IPS-20b (cell line): ENCODE data around the gene PLSCR3.
"Not testable (repeated sequence)": the region's sequence is repeated elsewhere in the genome, so short reads cannot be mapped to it uniquely, and the experiment has no call there.

ENCODE experiments used
- H3K27ac ChIP-seq: one replicate; pipeline ENCODE4 v1.5.1; 2013; ENCODE audit warnings: low read length
- H3K27me3 ChIP-seq: 2 replicates; pipeline ENCODE4 v1.6.1; 2013; ENCODE audit warnings: mild to moderate bottlenecking, low read length, inconsistent platforms; ENCODE audit not compliant: insufficient read depth
- H3K36me3 ChIP-seq: 2 replicates; pipeline ENCODE4 v1.6.1; 2013; ENCODE audit warnings: low read depth, mild to moderate bottlenecking, inconsistent platforms, low read length, moderate library complexity; ENCODE audit not compliant: insufficient read depth
- H3K4me1 ChIP-seq: 2 replicates; pipeline ENCODE4 v1.6.1; 2013; ENCODE audit warnings: mild to moderate bottlenecking, control low read depth, inconsistent platforms, low read length, moderate library complexity; ENCODE audit not compliant: insufficient read depth
- H3K4me3 ChIP-seq: 2 replicates; pipeline ENCODE4 v1.5.1; 2013; ENCODE audit warnings: mild to moderate bottlenecking, low read length, inconsistent platforms
- H3K9ac ChIP-seq: 2 replicates; pipeline ENCODE4 v1.6.1; 2013; ENCODE audit warnings: low read depth, mild to moderate bottlenecking, inconsistent platforms, low read length, moderate library complexity
- H3K9me3 ChIP-seq: 2 replicates; pipeline ENCODE4 v1.6.1; 2013; ENCODE audit warnings: mild to moderate bottlenecking, low read depth, low read length, inconsistent platforms; ENCODE audit not compliant: insufficient read depth

PLSCR3 gene

DNA sequence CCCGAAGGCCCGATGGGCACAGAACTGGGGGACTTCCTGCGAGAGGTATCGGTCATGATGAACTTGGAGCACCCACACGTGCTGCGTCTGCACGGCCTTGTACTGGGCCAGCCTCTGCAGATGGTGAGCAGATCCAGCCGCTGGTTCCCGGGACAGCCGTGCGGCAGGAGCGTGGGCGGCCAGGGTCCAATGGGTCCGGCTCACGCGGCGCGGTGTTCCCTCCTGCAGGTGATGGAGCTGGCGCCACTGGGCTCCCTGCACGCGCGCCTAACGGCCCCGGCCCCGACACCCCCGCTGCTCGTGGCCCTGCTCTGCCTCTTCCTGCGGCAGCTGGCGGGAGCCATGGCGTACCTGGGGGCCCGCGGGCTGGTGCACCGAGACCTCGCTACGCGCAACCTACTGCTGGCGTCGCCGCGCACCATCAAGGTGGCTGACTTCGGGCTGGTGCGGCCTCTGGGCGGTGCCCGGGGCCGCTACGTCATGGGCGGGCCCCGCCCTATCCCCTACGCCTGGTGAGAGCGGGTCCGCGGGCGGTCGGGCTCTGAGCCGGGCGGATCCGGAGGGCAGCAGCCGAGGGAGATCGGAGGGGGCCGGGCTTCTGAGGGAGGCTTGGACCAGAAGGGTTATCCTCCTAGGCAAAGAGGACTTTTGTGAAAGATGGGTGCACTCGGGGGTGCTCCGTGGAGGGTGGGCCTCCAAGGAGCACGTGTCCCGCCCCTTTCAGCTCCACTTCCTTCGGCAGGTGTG is 10.4 kb downstream of the PLSCR3 start:
- Histone ChIP-seq H3K27ac (no peak overlapping the region), H3K9ac (peak overlapping the region; percentile 73; the same call in 1 of the 2 replicates), H3K4me3 (peak overlapping the region; percentile 78), H3K36me3 (peaks cover 11% of the 10 kb centered on the region), H3K9me3 (no peaks in the 10 kb centered on the region), H3K4me1 (0 out of 2 replicates have a peak, but pooled peaks cover 2% of the 10 kb centered on the region), H3K27me3 (peaks cover 50% of the 10 kb centered on the region)

- no peak overlapping the region for H3K9ac ChIP-seq
- H3K27ac ChIP-seq, result no peak overlapping the region
- H3K9me3 ChIP-seq, result no peaks in the 10 kb centered on the region
- H3K27me3 ChIP-seq, result peaks cover 50% of the 10 kb centered on the region
- peak overlapping the region; percentile 78; the same call in 1 of the 2 replicates for H3K4me3 ChIP-seq
- H3K4me1 ChIP-seq, result 0 out of 2 replicates have a peak, but pooled peaks cover 2% of the 10 kb centered on the region
- H3K36me3 ChIP-seq, result peaks cover 5% of the 10 kb centered on the region
Measured at GRCh38 chr17:7383371-7383741, 11.0 kb downstream of the PLSCR3 start.

DNA sequence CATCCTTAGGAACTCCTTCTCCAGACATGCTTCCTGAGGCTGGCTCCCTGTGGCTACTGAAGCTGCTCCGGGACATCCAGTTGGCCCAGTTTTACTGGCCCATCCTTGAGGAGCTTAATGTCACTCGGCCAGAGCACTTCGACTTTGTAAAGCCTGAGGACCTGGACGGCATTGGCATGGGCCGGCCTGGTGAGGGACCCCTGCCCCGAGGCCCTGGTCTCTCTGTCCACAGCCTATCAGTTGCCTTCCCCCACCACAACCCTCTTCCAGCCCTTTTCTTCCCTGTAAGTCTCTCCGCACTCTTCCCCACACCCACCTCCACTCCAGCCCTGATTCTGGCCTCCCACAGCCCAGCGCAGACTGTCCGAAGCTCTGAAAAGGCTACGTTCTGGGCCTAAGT is 11.4 kb downstream of the PLSCR3 start:
- Histone ChIP-seq H3K27me3 (peaks cover 50% of the 10 kb centered on the region), H3K4me3 (no peak overlapping the region), H3K4me1 (0 out of 2 replicates have a peak, but pooled peaks cover 2% of the 10 kb centered on the region)

GRCh38 chr17:7380855-7381683 is 13.3 kb downstream of the PLSCR3 start, which contains the start of gene TNK1:
TSS of gene TNK1 (plus strand) at chr17:7381089. CDS start at chr17:7382927, 1,838 bp downstream.
- Histone ChIP-seq H3K27ac (no peak within 1 kb of the TSS), H3K4me1 (0 out of 2 replicates have a peak, but pooled peaks cover 2% of the 10 kb centered on the region), H3K4me3 (peak within 1 kb of the TSS; percentile 72), H3K27me3 (peaks cover 50% of the 10 kb centered on the region), H3K9ac (peak within 1 kb of the TSS; percentile 56; the same call in 1 of the 2 replicates), H3K9me3 (no peaks in the 10 kb centered on the region), H3K36me3 (peaks cover 3% of the 10 kb centered on the region; the same call in 1 of the 2 replicates)

More for the DNA sequence above, 11.4 kb downstream of the PLSCR3 start:
- Histone ChIP-seq H3K27ac (no peak overlapping the region), H3K9me3 (no peaks in the 10 kb centered on the region), H3K9ac (no peak overlapping the region), H3K36me3 (peaks cover 4% of the 10 kb centered on the region; the same call in 1 of the 2 replicates)

DNA sequence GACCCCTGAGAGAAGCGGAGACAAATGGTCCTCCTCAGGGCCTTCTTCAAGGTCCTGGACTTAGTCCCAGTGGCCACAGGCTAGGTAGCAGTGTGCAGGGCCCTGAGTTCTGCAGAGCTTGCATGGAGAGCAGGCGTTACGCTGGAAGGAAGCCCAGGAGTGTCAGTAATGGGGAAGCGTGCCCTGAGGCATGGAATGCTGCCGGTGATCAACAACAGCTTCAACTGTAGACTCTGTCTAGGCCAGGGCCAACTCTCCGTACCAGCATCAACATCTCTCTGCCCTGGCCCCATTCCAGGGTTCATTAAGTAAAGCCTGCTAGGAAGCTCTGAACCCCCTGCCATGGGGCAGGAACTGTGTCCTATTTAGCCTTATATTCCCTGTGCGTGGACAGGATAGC is 14.0 kb downstream of the PLSCR3 start:
- Histone ChIP-seq H3K9me3 (no peaks in the 10 kb centered on the region), H3K36me3 (no peaks in the 10 kb centered on the region), H3K9ac (peak overlapping the region; percentile 56; the same call in 1 of the 2 replicates), H3K4me1 (0 out of 2 replicates have a peak, but pooled peaks cover 2% of the 10 kb centered on the region), H3K27me3 (peaks cover 50% of the 10 kb centered on the region), H3K4me3 (peak overlapping the region; percentile 72), H3K27ac (no peak overlapping the region)

DNA sequence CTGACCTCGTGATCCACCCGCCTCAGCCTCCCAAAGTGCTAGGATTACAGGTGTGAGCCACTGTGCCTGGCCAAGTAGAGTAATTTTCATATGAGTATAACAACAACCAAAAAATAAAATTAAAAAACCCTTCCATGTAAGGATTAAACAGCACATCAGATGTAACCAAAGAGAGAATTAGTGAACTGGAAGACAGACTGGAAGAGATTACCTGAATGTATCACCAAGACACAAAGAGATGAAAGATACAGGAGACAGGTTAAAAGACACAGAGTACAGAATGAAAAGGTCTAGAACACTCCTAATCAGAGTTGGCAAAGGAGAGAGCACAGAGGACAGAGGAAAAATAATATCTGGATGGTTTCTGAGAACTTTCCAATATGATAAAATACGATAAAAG is 15.2 kb downstream of the PLSCR3 start:
- H3K4me3 ChIP-seq, result no peak overlapping the region
- H3K27me3 ChIP-seq, result peaks cover 50% of the 10 kb centered on the region
- no peaks in the 10 kb centered on the region for H3K36me3 ChIP-seq
- no peak overlapping the region for H3K27ac ChIP-seq
- no peaks in the 10 kb centered on the region for H3K9me3 ChIP-seq
- no peaks in the 10 kb centered on the region for H3K4me1 ChIP-seq
- no peak overlapping the region for H3K9ac ChIP-seq

DNA sequence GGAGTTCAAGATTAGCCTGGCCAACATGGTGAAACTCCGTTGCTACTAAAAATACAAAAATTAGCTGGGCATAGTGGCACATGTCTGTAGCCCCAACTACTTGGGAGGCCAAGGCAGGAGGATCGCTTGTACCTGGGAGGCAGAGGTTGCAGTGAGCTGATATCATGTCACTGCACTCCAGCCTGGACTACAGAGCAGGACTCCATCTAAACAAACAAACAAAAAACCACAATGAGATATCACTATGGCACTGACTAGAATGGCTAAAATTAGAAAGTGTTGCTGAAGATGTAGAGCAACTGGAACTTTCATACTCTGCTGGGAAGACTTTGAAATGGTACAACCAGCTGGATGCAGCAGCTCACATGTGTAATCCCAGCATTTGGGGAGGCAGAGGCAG is 20.0 kb downstream of the PLSCR3 start:
- no peaks in the 10 kb centered on the region for H3K36me3 ChIP-seq
- no peaks in the 10 kb centered on the region for H3K9me3 ChIP-seq
- H3K27me3 ChIP-seq, result peaks cover 9% of the 10 kb centered on the region
- no peak overlapping the region for H3K9ac ChIP-seq
- H3K4me3 ChIP-seq, result no peak overlapping the region
- H3K27ac ChIP-seq, result no peak overlapping the region
- no peaks in the 10 kb centered on the region for H3K4me1 ChIP-seq

GRCh38 chr17:7370853-7371252 is 23.5 kb downstream of the PLSCR3 start:
- H3K9me3 ChIP-seq, result no peaks in the 10 kb centered on the region
- no peak overlapping the region for H3K9ac ChIP-seq
- peaks cover 7% of the 10 kb centered on the region; the same call in 1 of the 2 replicates for H3K27me3 ChIP-seq
- H3K27ac ChIP-seq, result no peak overlapping the region
- no peaks in the 10 kb centered on the region for H3K36me3 ChIP-seq
- H3K4me3 ChIP-seq, result no peak overlapping the region
- H3K4me1 ChIP-seq, result peaks cover 3% of the 10 kb centered on the region; the same call in 1 of the 2 replicates

DNA sequence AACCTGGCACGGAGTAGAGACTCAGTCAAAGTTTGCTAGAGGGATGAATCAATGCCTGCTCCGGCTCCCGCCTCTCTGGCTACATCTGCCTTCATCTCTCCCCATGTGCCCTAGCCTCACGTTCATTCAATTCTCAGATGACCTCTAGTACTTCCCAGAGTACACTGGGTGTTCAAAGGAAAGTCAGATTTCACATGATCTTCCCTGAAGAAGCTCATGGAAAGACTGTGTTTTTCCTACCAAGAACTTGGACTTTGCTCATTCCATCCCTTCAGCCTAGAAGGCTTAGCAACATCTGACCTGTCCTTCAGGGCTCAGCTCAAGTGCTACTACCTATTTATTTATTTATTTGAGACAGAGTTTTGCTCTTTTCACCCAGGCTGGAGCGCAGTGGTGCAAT is 24.5 kb downstream of the PLSCR3 start:
- Histone ChIP-seq H3K9ac (no peak overlapping the region), H3K27ac (no peak overlapping the region), H3K9me3 (no peaks in the 10 kb centered on the region), H3K4me3 (no peak overlapping the region), H3K27me3 (peaks cover 7% of the 10 kb centered on the region; the same call in 1 of the 2 replicates), H3K4me1 (peaks cover 3% of the 10 kb centered on the region; the same call in 1 of the 2 replicates), H3K36me3 (no peaks in the 10 kb centered on the region)

- H3K27ac ChIP-seq, H3K9me3 ChIP-seq, H3K27me3 ChIP-seq, H3K36me3 ChIP-seq, H3K9ac ChIP-seq, H3K4me1 ChIP-seq: not testable (repeated sequence)
- peak overlapping the region; percentile 40; the same call in 1 of the 2 replicates for H3K4me3 ChIP-seq
Measured at GRCh38 chr17:7368599-7368994, 25.7 kb downstream of the PLSCR3 start.

GRCh38 chr17:7367918-7368598 is 26.3 kb downstream of the PLSCR3 start:
- Histone ChIP-seq H3K36me3 (no peaks in the 10 kb centered on the region), H3K4me3 (peak overlapping the region; percentile 40; the same call in 1 of the 2 replicates), H3K4me1 (peaks cover 3% of the 10 kb centered on the region; the same call in 1 of the 2 replicates), H3K27ac (no peak overlapping the region), H3K27me3 (peaks cover 7% of the 10 kb centered on the region; the same call in 1 of the 2 replicates), H3K9ac (no peak overlapping the region), H3K9me3 (no peaks in the 10 kb centered on the region)
